ENCODE measurements around the gene TCF4. TPM values are rescaled to one million over a fixed set of nuclear protein-coding genes. Genes with fewer than 3 reads are reported as not detected.

TCF4 gene
- total and polyA plus RNA-seq, 5 donors: 17.3 to 73.6 (median 58.7) TPM

GRCh38 chr18:55320424-55321264 is 267.3 kb downstream of the TCF4 start:
- Histone ChIP-seq H3K4me1 (ENCODE audit: control insufficient read depth, insufficient read depth, low read length) (no peaks in the 10 kb centered on the region), H3K27me3 (ENCODE audit: control insufficient read depth, insufficient read depth) (no peaks in the 10 kb centered on the region), H3K9me3 (ENCODE audit: control insufficient read depth, low read length) (no peaks in the 10 kb centered on the region), H3K27ac (ENCODE audit: low read length) (peak overlapping the region; percentile 64), H3K4me3 (ENCODE audit: low read length) (peak overlapping the region; percentile 82)
- WGBS: 27% methylated on average over 8 of the region's 8 CpGs
- intact Hi-C loops (cut with DNase I): loop anchor here in 2 of 4 donors (5.0 to 10.0 kb wide), 4 partner anchors 78 to 1317 kb away; partner anchors contain the start of gene TXNL1 (in 1 of the 2)
- ATAC-seq: no peak
- peak in 1 of 3 donors; percentile 29 for DNase-seq

GRCh38 chr18:55319459-55320193 is 268.4 kb downstream of the TCF4 start:
- 24% methylated on average over 6 of the region's 6 CpGs for WGBS
- no peaks in the 10 kb centered on the region for H3K9me3 ChIP-seq (ENCODE audit: control insufficient read depth, low read length)
- ATAC-seq (no peak), DNase-seq (no peak)
- peak overlapping the region; percentile 44 for H3K4me3 ChIP-seq (ENCODE audit: low read length)
- peaks cover 2% of the 10 kb centered on the region for H3K4me1 ChIP-seq (ENCODE audit: control insufficient read depth, insufficient read depth, low read length)
- H3K27me3 ChIP-seq (ENCODE audit: control insufficient read depth, insufficient read depth): no peaks in the 10 kb centered on the region
- intact Hi-C loops (cut with DNase I): loop anchor here in 2 of 4 donors (5.0 to 10.0 kb wide), 4 partner anchors 77 to 1318 kb away; partner anchors contain the start of gene TXNL1 (in 1 of the 2)
- peak overlapping the region; percentile 67 for H3K27ac ChIP-seq (ENCODE audit: low read length)

- Histone ChIP-seq H3K4me3 (ENCODE audit: low read length) (peak overlapping the region; percentile 44), H3K9me3 (ENCODE audit: control insufficient read depth, low read length) (no peaks in the 10 kb centered on the region), H3K4me1 (ENCODE audit: control insufficient read depth, insufficient read depth, low read length) (peaks cover 2% of the 10 kb centered on the region), H3K27me3 (ENCODE audit: control insufficient read depth, insufficient read depth) (no peaks in the 10 kb centered on the region), H3K27ac (ENCODE audit: low read length) (peak overlapping the region; percentile 67)
- no peak for ATAC-seq
- DNase-seq: no peak
- intact Hi-C loops (cut with DNase I): no loop called here
- WGBS: 33% methylated on average over 3 of the region's 3 CpGs
Measured at GRCh38 chr18:55318951-55319441, 269.0 kb downstream of the TCF4 start.

- 49% methylated on average over 6 of the region's 6 CpGs for WGBS
- Histone ChIP-seq H3K4me1 (ENCODE audit: control insufficient read depth, insufficient read depth, low read length) (peaks cover 2% of the 10 kb centered on the region), H3K4me3 (ENCODE audit: low read length) (peak overlapping the region; percentile 44), H3K9me3 (ENCODE audit: control insufficient read depth, low read length) (no peaks in the 10 kb centered on the region), H3K27ac (ENCODE audit: low read length) (no peak overlapping the region), H3K27me3 (ENCODE audit: control insufficient read depth, insufficient read depth) (no peaks in the 10 kb centered on the region)
- DNase-seq (no peak), ATAC-seq (no peak)
- intact Hi-C loops (cut with DNase I): no loop called here
Measured at GRCh38 chr18:55317864-55318263, 270.1 kb downstream of the TCF4 start.

DNA sequence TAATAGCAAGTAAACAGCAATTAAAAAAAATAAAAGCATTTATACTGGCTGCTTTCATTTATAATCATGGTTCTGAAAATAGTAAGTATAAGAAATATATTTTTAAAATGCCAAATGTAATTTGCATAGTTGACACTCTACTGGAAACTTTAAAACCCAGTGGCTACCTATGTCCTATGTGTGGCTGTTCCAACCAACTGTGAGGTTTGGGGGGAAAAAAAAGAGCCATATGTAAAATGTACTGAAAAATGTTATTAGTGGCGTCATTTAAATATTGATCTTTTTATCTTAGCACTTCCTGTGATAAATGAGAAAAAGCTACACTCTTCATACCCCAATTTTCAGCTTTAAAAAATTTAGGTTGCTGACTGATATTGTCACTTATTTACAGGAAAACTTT is 270.7 kb downstream of the TCF4 start:
- intact Hi-C loops (cut with DNase I): no loop called here
- no peak overlapping the region for H3K27ac ChIP-seq (ENCODE audit: low read length)
- H3K9me3 ChIP-seq (ENCODE audit: control insufficient read depth, low read length): no peaks in the 10 kb centered on the region
- DNase-seq (no peak), ATAC-seq (no peak)
- peak overlapping the region; percentile 44 for H3K4me3 ChIP-seq (ENCODE audit: low read length)
- 71% methylated on average over 1 of the region's 1 CpG for WGBS
- H3K4me1 ChIP-seq (ENCODE audit: control insufficient read depth, insufficient read depth, low read length): peaks cover 2% of the 10 kb centered on the region
- H3K27me3 ChIP-seq (ENCODE audit: control insufficient read depth, insufficient read depth): no peaks in the 10 kb centered on the region

GRCh38 chr18:55316486-55317184 is 271.4 kb downstream of the TCF4 start:
- WGBS: 40% methylated on average over 4 of the region's 4 CpGs
- no peak for DNase-seq
- no peaks in the 10 kb centered on the region for H3K9me3 ChIP-seq (ENCODE audit: control insufficient read depth, low read length)
- no peak for ATAC-seq
- peaks cover 2% of the 10 kb centered on the region for H3K4me1 ChIP-seq (ENCODE audit: control insufficient read depth, insufficient read depth, low read length)
- H3K27ac ChIP-seq (ENCODE audit: low read length): no peak overlapping the region
- no peak overlapping the region for H3K4me3 ChIP-seq (ENCODE audit: low read length)
- H3K27me3 ChIP-seq (ENCODE audit: control insufficient read depth, insufficient read depth): no peaks in the 10 kb centered on the region
- intact Hi-C loops (cut with DNase I): no loop called here

DNA sequence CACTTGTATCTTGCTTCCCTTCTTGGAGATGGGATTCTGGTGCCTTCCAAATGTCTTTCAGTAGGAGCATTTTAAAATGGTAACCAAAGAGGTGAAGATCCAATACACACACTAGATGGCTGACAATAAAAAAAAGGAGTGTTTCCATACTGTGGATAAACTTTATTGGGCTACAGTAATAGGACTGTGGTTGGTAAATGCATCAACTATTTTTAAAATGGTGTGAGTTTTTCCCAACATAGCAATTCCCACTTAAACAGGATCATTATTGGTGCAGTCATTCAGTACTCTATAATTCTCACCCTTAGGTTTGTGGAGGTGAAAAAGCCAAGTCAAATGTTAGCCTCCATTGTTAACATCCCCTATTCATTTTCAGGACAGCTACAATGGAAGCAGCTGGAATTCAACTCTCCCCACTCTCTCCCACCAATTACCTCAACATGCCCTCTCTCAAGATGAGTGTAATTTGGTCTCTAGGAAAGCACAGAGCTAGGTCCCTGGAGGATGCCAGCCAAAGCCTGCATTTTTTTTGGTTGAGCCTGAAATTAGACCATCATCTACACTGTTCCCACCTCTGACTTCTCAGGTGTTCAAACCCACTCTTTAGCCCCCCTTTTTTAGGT is 273.3 kb downstream of the TCF4 start:
- Histone ChIP-seq H3K27ac (ENCODE audit: low read length) (no peak overlapping the region), H3K27me3 (ENCODE audit: control insufficient read depth, insufficient read depth) (no peaks in the 10 kb centered on the region), H3K4me3 (ENCODE audit: low read length) (no peak overlapping the region), H3K9me3 (ENCODE audit: control insufficient read depth, low read length) (no peaks in the 10 kb centered on the region), H3K4me1 (ENCODE audit: control insufficient read depth, insufficient read depth, low read length) (peaks cover 5% of the 10 kb centered on the region)
- ATAC-seq (no peak), DNase-seq (no peak)
- intact Hi-C loops (cut with DNase I): no loop called here

DNA sequence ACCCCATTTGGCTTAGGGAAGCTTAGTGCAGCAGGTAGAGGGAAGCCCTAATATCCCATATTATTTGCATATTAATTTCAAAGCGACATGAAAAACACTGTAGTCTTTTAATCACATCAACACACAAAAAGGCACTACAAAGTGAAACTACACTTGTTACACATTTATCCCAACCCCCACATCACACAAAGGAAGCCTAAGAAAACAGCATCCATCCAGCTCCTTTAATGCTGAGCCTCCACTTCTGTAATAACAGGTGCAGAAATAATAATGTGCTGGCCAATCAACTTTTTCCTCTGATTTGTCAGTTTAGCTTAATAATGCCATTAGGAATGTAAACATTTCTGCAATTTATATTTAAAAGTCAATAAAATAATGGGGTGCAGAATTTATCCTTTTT is 274.0 kb downstream of the TCF4 start:
- peak overlapping the region; percentile 20 for H3K4me3 ChIP-seq (ENCODE audit: low read length)
- WGBS: 57% methylated on average over 1 of the region's 1 CpG
- no peak for ATAC-seq
- H3K27ac ChIP-seq (ENCODE audit: low read length): no peak overlapping the region
- peaks cover 7% of the 10 kb centered on the region for H3K4me1 ChIP-seq (ENCODE audit: control insufficient read depth, insufficient read depth, low read length)
- no peak for DNase-seq
- H3K9me3 ChIP-seq (ENCODE audit: control insufficient read depth, low read length): no peaks in the 10 kb centered on the region
- H3K27me3 ChIP-seq (ENCODE audit: control insufficient read depth, insufficient read depth): no peaks in the 10 kb centered on the region
- intact Hi-C loops (cut with DNase I): no loop called here

- no peak for ATAC-seq
- no peaks in the 10 kb centered on the region for H3K27me3 ChIP-seq (ENCODE audit: control insufficient read depth, insufficient read depth)
- intact Hi-C loops (cut with DNase I): no loop called here
- WGBS: 56% methylated on average over 2 of the region's 2 CpGs
- no peak overlapping the region for H3K4me3 ChIP-seq (ENCODE audit: low read length)
- DNase-seq: no peak
- no peaks in the 10 kb centered on the region for H3K9me3 ChIP-seq (ENCODE audit: control insufficient read depth, low read length)
- H3K27ac ChIP-seq (ENCODE audit: low read length): no peak overlapping the region
- H3K4me1 ChIP-seq (ENCODE audit: control insufficient read depth, insufficient read depth, low read length): peaks cover 12% of the 10 kb centered on the region
Measured at GRCh38 chr18:55310863-55311262, 277.1 kb downstream of the TCF4 start.

GRCh38 chr18:55310044-55310676 is 277.8 kb downstream of the TCF4 start:
- Histone ChIP-seq H3K27ac (ENCODE audit: low read length) (peak overlapping the region; percentile 17), H3K4me1 (ENCODE audit: control insufficient read depth, insufficient read depth, low read length) (peaks cover 12% of the 10 kb centered on the region), H3K27me3 (ENCODE audit: control insufficient read depth, insufficient read depth) (no peaks in the 10 kb centered on the region), H3K9me3 (ENCODE audit: control insufficient read depth, low read length) (no peaks in the 10 kb centered on the region), H3K4me3 (ENCODE audit: low read length) (no peak overlapping the region)
- peak in 1 of 2 donors; percentile 19 for ATAC-seq
- 73% methylated on average over 4 of the region's 4 CpGs for WGBS
- DNase-seq: no peak
- intact Hi-C loops (cut with DNase I): no loop called here

Data from right cardiac atrium (tissue), 5 donors.